Measurements from ENCODE around the gene ATG4B. TPM values are rescaled to one million over a fixed set of nuclear protein-coding genes. Genes with fewer than 3 reads are reported as not detected.
A peak's percentile ranks its signal among the peaks of the same experiment; 100 is the strongest.

ATG4B gene
- total and polyA plus RNA-seq, 2 donors (not counting 3 experiments of a cell fraction or from before 2014, with no cell fraction given) = 83.6 to 113 TPM

GRCh38 chr2:241703032-241703604 lies 65.6 kb downstream of the ATG4B start:
- H3K9me1 ChIP-seq (replicated peaks; ENCODE audit: control insufficient read depth, extremely low read depth, insufficient read depth, low read length) = no peaks in the 10 kb centered on the region
- intact Hi-C loops (cut with micrococcal nuclease) = loop anchor here (5.0 kb wide), 2 partner anchors 346 to 386 kb away; partner anchors contain the start of genes FARP2, HDLBP and SEPTIN2
- H3K79me2 ChIP-seq (ENCODE audit: control insufficient read depth, insufficient read depth, low read length) = peaks cover 10% of the 10 kb centered on the region
- H3K9ac ChIP-seq (replicated peaks; ENCODE audit: extremely low read depth, insufficient read depth, low read length) = peak overlapping the region; percentile 61
- dilution Hi-C loops (cut with MboI; ENCODE audit: extremely low pct_ligation_motif_present, low sequenced_read_pairs) = no loop called here
- ChIA-PET CTCF (interaction anchor here (0.8 to 4.8 kb wide), 5 partner anchors 10 to 173 kb away, joined by 4 to 41 read pairs (median 5); partner anchors contain the start of gene D2HGDH), POLR2A (no interaction called here)
- no peaks in the 10 kb centered on the region for H4K20me1 ChIP-seq (replicated peaks; ENCODE audit: control insufficient read depth, extremely low read depth, insufficient read depth, low read length)
- H3K4me2 ChIP-seq (ENCODE audit: insufficient read depth, low read length) = peak overlapping the region; percentile 83
- H3K27ac ChIP-seq (ENCODE audit: insufficient read depth, low read depth, low read length) = peak overlapping the region; percentile 15
- peaks cover 2 to 6% of the 10 kb centered on the region in 2 experiments for H3K36me3 ChIP-seq (ENCODE audit: control insufficient read depth in 2 of 2, extremely low read depth in 1 of 2, insufficient read depth in 2 of 2, low read length in 2 of 2)
- DNase-seq (ENCODE audit: low read depth, low spot score) = peak; percentile 10
- no peaks in the 10 kb centered on the region for H3K27me3 ChIP-seq (ENCODE audit: control insufficient read depth in 2 of 2, insufficient read depth in 2 of 2, low read length in 2 of 2)
- H2AFZ ChIP-seq (ENCODE audit: low read depth, low read length) = peak overlapping the region; percentile 44
- H3K4me1 ChIP-seq (ENCODE audit: control insufficient read depth, extremely low read depth, insufficient read depth, low read length) = peaks cover 6% of the 10 kb centered on the region
- no TSS peak for BruUV-seq (replicated peaks)
- no peak for FAIRE-seq
- H3K4me3 ChIP-seq (replicated peaks in 1 of 3; ENCODE audit: insufficient read depth in 1 of 3, low read depth in 1 of 3, low read length in 3 of 3) = peak overlapping the region; percentile 49 to 75 (median 64)
- no peaks in the 10 kb centered on the region for H3K9me3 ChIP-seq (replicated peaks; ENCODE audit: control insufficient read depth, insufficient read depth, low read length)
- TF ChIP-seq POLR2AphosphoS5 (IDR thresholded peaks at IDR 0.05; ENCODE audit: insufficient read depth, low read depth, low read length) (no peak), POLR2A (IDR thresholded peaks at IDR 0.05; ENCODE audit: low read depth, low read length) (no peak), MAX (IDR thresholded peaks at IDR 0.05; ENCODE audit: insufficient read depth, insufficient read length) (no peak), JUN (IDR thresholded peaks at IDR 0.05; ENCODE audit: borderline replicate concordance, insufficient read depth, insufficient read length, low read depth) (no peak), CTCF (IDR thresholded peaks at IDR 0.05; ENCODE audit: extremely low read depth in 1 of 2, insufficient read depth in 1 of 2, low read depth in 1 of 2, low read length in 2 of 2) (no peak), GATA2 (IDR thresholded peaks at IDR 0.05; ENCODE audit: insufficient read depth, insufficient read length, low read depth, low read length) (no peak), EZH2 (IDR thresholded peaks at IDR 0.05; ENCODE audit: borderline replicate concordance, low read depth, low read length, severe bottlenecking) (no peak), MYC (IDR thresholded peaks at IDR 0.05; ENCODE audit: low read depth, low read length) (no peak), FOS (IDR thresholded peaks at IDR 0.05; ENCODE audit: borderline replicate concordance, insufficient read depth, low read length) (no peak)
